ENCODE measurements around the gene LRGUK. TPM values are rescaled to one million over a fixed set of nuclear protein-coding genes. Genes with fewer than 3 reads are reported as not detected.

LRGUK gene
- total RNA-seq, 1 experiment from 2014 or later, result 1.5 TPM

DNA sequence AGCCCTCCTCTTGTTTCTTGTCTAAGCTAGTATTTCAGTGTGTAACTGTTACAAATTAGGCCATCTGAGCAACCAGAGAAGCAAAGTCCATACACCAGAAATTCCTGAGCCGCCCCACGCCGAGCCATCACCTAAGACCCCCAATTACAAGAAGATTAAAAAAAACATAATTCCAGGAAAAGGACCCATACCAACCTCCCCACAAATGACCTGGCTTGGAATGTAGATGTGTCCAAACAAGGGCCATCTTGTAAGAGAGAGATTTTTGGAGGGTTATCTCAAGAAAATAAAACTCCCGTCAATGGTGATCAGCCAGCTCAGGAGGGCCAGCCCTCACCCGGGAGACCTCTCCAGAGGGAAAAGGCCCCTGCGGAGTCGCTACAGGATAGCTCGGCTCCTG lies 83.1 kb downstream of the LRGUK start:
- Histone ChIP-seq H2AK5ac (ENCODE audit: insufficient read length, low read length) (no peak overlapping the region), H3K14ac (ENCODE audit: insufficient read depth, low read length) (no peak overlapping the region), H3K79me1 (ENCODE audit: insufficient read depth, low read depth, low read length, poor library complexity, severe bottlenecking) (no peaks in the 10 kb centered on the region), H2BK20ac (ENCODE audit: low read depth, low read length, poor library complexity, severe bottlenecking) (no peak overlapping the region), H3K9me3 (ENCODE audit: control insufficient read depth, low read depth, low read length) (no peaks in the 10 kb centered on the region), H3K27me3 (ENCODE audit: insufficient read depth, low read length) (no peaks in the 10 kb centered on the region; the same call in 1 of the 2 replicates), H4K5ac (ENCODE audit: insufficient read length, low read depth, low read length) (no peak overlapping the region), H2AFZ (ENCODE audit: low read length) (no peak overlapping the region), H3K18ac (ENCODE audit: insufficient read length, low read depth, low read length) (no peak overlapping the region), H4K20me1 (ENCODE audit: control insufficient read depth, insufficient read depth, insufficient read length) (no peaks in the 10 kb centered on the region), H2BK15ac (ENCODE audit: low read depth, low read length) (no peak overlapping the region), H3K27ac (ENCODE audit: insufficient read length, low read depth, low read length) (no peak overlapping the region), H3T11ph (ENCODE audit: low read length) (no peak overlapping the region), H4K91ac (ENCODE audit: insufficient read length, low read depth, low read length) (no peak overlapping the region), H3K4me1 (ENCODE audit: insufficient read depth, low read length) (no peaks in the 10 kb centered on the region), H3K4me2 (ENCODE audit: insufficient read depth, insufficient read length, low read length) (no peak overlapping the region), H3K23ac (ENCODE audit: insufficient read length, low read depth, low read length) (no peak overlapping the region), H3K23me2 (ENCODE audit: insufficient read length, low read depth, low read length, poor library complexity, severe bottlenecking) (no peaks in the 10 kb centered on the region), H2BK120ac (ENCODE audit: low read depth, low read length, poor library complexity, severe bottlenecking) (no peak overlapping the region), H2BK12ac (ENCODE audit: insufficient read length, low read depth, low read length) (no peak overlapping the region), H4K8ac (replicated peaks; ENCODE audit: insufficient read length, low read depth, low read length) (no peak overlapping the region), H3K4ac (ENCODE audit: low read depth, low read length) (no peak overlapping the region), H3K9ac (ENCODE audit: extremely low read depth, insufficient read length, low read length) (no peak overlapping the region), H2BK5ac (ENCODE audit: insufficient read length, low read length) (no peak overlapping the region), H3K56ac (ENCODE audit: insufficient read length, low read depth, low read length) (no peak overlapping the region), H3K79me2 (ENCODE audit: insufficient read depth, low read length) (no peaks in the 10 kb centered on the region)
- H3K36me3 Mint-ChIP-seq (ENCODE audit: insufficient read depth in 1 of 3, low read depth in 3 of 3), result peaks cover 0 to 13% (median 6%) of the 10 kb centered on the region in 3 experiments; a peak in 6 of 7 replicates
- no peaks in the 10 kb centered on the region; the same call in 1 of the 2 replicates for H3K27me3 Mint-ChIP-seq (ENCODE audit: low read depth)
- no peak overlapping the region for H3K4me3 Mint-ChIP-seq
- H3K27ac Mint-ChIP-seq, result no peak overlapping the region
- peaks cover 0 to 1% of the 10 kb centered on the region in 2 experiments; a peak in 1 of 5 replicates for H3K9me3 Mint-ChIP-seq
- no peak for DNase-seq
- WGBS (ENCODE audit: extremely low coverage, insufficient read length, low lambda C conversion rate), result no CpG with 5 or more reads among the region's 8 CpGs
- H3K4me1 Mint-ChIP-seq, result peaks cover 0 to 2% of the 10 kb centered on the region in 2 experiments; a peak in 1 of 4 replicates
- TF ChIP-seq, protein P1, sequence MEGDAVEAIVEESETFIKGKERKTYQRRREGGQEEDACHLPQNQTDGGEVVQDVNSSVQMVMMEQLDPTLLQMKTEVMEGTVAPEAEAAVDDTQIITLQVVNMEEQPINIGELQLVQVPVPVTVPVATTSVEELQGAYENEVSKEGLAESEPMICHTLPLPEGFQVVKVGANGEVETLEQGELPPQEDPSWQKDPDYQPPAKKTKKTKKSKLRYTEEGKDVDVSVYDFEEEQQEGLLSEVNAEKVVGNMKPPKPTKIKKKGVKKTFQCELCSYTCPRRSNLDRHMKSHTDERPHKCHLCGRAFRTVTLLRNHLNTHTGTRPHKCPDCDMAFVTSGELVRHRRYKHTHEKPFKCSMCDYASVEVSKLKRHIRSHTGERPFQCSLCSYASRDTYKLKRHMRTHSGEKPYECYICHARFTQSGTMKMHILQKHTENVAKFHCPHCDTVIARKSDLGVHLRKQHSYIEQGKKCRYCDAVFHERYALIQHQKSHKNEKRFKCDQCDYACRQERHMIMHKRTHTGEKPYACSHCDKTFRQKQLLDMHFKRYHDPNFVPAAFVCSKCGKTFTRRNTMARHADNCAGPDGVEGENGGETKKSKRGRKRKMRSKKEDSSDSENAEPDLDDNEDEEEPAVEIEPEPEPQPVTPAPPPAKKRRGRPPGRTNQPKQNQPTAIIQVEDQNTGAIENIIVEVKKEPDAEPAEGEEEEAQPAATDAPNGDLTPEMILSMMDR (conservative IDR thresholded peaks at IDR 0.05), result no peak
